T1000 (cell line): ENCODE results near the gene ZNF117.
"Not testable (repeated sequence)": the region's sequence is repeated elsewhere in the genome, so short reads cannot be mapped to it uniquely, and the experiment has no call there.

Experiments used
- DNase-seq: peaks from one replicate; lab custom pipeline; 2025; ENCODE audit warnings: mixed read lengths; lab: John Stamatoyannopoulos, UW

Gene ZNF117

DNA sequence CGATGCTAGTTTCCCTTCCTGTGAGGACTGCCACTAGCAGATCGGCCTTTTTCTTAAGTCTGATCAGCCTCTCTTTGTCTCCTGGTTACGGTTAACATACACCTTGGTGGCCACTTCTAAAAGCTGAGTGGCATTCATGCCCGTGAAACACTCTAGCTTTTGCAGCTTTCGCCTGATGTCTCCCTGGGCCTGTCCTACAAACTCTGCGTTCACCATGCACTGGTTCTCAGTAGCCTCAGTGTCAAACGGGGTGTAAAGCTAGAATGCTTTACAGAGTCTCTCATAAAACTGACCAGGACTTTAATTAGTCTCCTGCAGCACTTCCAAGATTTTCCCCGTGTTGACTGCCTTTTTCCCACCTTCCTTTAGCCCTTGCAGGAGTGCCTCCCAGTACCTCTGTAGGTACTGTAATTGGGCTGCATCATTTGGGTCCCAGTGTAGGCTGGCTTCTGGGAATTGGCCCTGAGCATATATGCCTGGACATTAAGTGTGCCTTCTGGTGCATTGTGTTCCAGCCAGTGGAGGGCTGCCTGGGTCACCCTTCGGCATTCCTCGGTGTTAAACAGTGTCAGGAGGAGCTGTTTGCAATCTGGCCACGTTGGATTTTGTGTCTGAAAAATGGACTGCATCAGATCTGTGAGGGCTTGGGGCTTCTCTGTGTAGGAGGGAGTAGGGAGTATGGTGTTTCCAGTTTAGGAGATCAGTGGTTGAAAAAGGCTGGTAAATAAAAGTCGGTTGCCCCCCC, 6.5 kb upstream of the ZNF117 start:
- DNase-seq, result no peak

DNA sequence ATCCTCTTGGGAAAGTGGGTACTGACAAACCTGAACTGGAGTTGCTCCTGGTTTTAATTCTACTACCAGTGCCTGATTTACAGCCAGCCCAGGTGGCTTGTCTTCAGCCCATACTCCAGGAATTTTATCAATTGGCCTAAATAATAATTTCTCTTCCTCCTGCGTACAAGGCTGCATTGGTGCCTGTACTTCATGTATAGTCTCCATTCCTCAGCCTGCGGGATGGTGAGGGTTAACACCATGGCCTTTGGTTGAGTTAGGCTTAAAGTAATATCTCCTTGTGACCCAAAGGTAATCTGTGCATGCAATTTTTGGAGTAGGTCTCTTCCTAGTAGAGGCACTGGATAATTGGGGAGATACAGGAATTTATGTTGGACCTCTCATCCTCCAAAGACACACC, 5.5 kb upstream of the ZNF117 start:
- DNase-seq, result no peak

DNA sequence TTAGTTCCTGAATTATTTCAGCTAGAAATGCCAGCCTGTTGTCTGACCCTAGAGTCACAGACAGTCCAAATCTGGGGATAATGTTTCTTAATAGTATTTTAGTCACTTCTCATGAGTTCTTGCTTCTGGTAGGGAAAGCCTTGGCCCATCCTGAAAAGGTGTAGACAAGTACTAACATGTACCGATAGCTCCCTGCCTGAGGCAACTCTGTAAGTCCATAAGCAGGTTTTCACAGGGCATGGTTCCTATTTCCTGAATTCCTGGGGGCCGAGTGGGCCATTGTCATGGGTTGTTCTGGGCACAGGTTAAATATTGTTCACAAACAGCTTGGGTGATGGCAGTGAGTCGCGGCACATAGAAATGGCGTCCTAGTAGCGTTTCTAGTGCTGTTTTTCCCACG, 3.1 kb upstream of the ZNF117 start:
- no peak for DNase-seq

DNA sequence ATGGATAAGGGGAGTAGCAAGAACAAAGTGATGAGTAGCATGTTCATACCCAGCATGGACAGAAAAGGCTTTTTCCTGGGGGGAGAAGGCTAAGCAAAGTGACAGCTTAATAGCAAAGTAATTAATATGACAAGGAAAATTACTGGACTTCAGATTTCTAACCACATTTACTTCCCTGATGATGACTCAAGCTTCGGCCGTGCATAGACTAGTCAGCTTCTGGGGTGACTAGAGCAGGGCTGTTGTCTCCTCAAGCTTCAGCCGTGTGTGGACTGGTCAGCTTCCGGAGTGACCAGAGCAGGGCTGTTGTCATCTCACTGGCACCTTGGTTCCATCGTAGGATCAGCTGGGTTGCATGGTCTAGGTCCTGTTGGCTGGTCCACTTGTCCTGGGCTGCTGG, 2.1 kb upstream of the ZNF117 start:
- no peak for DNase-seq

DNA sequence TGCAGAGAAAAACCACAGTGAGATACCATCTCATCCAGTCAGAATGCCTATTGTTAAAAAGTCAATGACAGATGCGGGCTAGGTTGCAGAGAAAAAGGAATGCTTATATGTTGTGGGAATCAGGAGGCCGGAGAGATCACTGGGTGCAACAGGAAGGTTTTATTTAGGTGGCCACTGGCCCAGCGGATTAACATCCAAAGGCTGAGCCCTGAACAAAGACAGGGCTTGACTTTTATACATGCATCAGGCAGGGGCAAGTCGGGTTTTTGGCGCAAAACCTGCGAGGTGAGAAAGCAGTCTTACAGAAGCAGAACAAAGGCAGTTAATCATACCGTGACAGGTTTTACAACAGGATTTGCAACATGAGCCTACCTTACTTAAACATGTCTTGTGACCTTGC, 620 bp downstream of the ZNF117 start:
- DNase-seq, result no peak

DNA sequence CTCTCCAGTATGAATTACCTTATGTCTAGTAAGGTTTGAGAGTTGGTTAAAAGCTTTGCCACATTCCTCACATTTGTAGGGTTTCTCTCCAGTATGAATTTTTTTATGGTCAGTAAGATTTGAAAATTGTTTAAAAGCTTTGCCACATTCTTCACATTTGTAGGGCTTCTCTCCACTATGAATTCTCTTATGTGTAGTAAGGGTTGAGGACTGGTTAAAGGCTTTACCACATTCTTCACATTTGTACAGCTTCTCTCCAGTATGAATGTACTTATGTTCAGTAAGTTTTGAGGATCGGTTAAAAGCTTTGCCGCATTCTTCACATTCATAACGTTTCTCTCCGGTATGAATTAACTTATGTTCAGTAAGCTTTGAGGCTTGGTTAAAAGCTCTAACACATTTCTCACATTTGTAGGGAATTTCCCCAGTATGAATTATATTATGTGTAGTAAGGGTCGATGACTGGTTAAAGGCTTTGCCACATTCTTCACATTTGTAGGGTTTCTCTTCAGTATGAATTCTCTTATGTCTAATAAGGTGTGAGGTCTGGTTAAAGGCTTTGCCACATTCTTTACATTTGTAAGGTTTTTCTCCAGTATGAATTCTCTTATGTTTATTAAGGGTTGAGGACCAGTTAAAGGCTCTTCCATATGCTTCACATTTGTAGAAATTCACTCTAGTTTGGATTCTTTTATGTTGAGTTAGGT, 12.2 kb downstream of the ZNF117 start:
- DNase-seq, result no peak

DNA sequence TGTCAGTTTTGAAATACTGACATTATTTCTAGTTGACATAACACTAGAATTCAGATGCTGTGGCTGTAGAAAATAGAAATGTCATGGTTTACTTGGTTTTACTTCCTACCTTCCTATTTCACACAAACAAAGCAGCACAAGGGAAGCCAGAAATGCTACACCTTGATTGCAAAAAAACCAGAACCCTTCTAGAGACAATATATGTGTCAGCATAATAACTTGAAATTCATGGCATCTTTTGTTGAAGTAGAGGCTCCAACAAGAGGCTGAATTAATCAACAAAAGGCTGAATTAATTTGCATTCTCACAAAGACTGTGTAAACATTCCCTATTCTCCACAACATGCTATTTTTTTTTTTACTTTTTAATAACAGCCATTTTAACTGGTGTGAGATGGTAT, 25.2 kb downstream of the ZNF117 start:
- no peak for DNase-seq

DNA sequence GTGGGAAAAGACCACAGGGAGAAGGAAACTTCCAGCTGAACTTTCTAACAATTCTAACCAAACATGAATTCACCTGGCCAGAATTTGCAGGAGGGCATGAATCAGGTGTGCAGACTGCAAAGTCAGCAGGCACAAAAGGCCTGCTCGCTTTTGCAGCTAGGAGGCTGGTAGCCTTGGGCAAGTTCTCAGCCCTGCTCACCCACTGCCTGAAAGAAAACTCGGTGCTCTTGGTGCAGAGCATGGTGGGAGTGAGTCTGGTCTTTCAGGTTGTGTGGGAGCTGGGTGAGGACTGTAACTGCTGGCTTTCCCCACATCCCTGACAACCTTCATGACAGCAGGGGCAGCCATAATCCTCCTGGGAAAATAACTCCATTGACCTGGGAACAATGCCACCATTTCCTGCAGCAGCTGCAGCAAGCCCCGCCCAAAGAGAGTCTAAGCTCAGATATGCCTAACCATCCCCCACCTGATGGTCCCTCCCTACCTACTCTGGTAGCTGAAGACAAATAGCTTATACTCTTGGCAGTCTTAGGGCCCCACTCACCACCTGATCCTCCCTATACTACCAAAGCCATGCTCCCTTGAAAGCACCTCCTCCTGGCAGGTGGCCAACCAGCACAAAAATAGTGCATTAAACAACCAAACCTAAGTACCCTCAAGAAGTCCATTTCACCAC, 31.6 kb downstream of the ZNF117 start:
- DNase-seq, result no peak

DNA sequence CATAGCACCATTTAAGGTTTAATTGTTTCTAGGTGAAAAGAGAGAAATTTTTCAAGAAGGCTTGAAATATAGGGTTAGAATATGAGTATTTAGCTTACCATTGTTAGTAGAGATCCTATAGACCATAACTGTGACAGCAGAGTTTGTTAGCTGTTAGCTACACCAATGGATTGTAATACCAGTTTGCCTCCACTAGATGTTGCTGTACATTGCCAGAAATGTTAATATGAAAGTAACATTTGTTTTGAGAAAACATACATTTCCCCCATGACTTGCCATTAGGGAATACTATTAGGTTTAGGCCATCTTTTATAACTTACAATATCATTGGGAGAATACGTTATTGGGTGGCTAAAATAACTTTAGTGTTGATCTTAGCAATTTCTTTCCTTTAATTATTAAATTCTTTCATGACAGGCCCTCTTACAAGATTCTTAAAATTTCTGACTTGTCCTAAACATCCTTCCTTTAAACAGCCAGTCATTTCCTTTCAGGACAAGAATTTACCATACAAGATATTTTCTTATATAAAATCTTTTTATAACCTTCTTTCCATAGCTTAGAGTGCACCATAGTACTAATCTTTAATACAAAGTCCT, 39.5 kb downstream of the ZNF117 start:
- no peak for DNase-seq

DNA sequence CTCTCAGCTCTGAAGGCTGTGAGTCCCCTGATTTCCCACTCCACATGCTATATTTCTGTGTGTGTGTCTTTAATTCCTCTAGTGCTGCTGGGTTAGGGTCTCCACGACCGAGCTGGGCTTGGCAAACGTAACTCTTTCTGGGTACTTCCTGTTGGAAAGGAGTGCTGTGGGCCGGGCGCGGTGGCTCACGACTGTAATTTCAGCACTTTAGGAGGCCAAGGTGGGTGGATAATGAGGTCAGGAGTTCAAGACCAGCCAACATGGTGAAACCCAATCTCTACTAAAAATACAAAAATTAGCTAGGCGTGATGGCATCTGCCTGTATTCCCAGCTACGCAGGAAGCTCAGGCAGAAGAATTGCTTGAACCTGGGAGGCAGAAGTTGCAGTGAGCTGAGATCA, 40.2 kb downstream of the ZNF117 start:
- not testable (repeated sequence) for DNase-seq

DNA sequence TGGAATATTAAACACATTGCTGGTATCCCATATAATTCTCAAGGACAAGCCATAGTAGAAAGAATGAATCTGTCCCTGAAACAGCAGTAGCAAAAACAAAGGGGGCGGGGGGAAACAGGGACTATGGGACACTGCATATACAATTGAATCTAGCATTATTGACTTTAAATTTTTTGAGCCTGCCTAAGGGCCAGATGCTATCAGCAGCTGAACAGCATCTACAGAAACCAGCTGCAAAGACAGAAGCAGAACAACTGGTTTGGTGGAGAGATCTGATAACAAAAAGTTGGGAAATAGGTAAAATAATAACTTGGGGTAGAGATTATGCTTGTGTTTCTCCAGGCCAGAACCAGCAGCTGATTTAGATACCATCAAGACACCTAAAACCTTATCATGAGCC, 42.1 kb downstream of the ZNF117 start:
- not testable (repeated sequence) for DNase-seq

DNA sequence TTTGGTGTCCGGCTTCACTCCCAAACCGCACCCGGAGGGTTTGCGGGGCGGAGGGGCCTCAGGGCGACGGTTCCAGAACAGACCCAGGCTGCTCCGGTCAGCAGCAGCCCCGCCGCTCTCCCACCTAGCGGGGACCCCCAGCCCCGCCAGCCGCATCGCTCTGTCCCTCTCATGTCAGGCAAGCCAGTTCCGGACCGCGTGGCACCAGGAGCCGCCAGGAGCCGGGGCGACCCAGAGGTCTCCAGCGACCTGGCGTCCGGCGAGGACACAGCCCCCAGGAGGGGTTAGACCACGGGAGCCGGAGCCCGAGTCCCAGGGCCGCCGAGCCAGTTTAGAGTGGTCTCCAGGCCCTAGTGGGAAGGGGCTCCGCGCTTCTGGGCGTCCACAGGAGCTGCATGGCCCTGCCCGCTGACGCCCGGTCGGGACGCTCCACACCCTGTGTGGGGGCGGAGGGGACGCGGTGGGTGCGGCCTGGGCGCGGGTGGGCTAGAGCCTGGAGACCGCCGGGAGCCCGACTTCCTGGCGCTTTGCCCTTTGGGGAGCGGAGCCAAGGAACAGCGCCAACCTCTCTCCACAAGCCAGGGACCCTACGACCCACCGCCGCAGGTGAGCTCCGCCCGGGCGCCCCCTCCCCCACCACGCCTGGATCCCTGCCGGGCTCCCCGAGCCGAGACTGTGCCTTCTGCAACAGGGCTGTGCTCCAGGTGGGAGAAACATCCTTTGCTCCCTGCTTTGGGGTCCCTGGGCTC, 43.4 kb downstream of the ZNF117 start:
- DNase-seq, result no peak

DNA sequence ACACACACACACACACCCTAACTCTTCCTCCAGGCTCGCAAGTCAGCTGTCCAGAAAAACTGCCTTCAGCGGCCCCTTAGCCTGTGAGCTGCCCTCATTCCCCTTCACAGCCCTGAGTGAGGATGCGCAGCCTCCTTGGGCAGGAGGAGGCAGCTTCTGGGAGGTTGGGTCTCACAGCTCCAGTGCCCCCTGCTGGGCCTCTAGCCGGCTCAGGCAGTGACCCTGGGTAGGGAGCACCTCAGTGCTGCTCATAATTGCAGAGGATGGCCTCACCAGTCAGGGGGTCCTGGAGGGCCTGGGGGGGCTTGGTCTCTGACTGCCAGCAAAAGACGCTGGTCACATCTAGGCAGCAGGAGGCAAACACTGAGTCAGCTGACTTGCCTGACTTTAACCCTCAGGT, 44.1 kb downstream of the ZNF117 start:
- no peak for DNase-seq

DNA sequence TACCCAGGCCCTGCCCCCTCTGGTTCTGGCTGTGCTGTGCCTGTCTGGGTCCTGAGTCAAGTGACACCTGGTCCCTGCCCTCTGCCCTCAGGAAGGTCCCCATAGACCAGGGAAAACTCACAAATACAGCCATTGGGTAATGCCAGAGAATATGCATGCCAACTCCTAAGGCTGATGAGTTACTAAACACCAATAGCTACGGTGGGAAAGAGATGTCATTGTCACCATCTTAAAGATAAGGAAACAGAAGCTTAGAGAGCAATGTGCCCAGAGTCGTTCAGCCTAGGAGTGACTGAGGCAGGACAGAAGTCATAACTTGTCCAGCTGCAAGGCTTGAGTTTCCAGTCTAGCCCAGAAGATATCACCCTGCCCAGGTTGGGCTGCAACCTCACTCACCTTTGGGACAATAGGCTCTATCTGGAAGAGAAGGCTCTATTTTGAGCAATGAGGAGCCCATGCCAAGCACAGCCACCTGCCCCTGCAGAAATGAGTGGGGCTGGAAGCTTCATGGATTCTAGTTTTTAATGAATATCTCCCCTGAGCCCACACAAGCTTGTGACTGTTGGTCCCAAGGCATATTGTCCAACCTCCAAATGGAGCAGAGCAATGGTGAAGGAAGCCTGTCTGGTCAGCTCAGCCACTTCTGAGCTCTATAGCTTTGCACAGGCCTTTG, 45.2 kb downstream of the ZNF117 start:
- no peak for DNase-seq

DNA sequence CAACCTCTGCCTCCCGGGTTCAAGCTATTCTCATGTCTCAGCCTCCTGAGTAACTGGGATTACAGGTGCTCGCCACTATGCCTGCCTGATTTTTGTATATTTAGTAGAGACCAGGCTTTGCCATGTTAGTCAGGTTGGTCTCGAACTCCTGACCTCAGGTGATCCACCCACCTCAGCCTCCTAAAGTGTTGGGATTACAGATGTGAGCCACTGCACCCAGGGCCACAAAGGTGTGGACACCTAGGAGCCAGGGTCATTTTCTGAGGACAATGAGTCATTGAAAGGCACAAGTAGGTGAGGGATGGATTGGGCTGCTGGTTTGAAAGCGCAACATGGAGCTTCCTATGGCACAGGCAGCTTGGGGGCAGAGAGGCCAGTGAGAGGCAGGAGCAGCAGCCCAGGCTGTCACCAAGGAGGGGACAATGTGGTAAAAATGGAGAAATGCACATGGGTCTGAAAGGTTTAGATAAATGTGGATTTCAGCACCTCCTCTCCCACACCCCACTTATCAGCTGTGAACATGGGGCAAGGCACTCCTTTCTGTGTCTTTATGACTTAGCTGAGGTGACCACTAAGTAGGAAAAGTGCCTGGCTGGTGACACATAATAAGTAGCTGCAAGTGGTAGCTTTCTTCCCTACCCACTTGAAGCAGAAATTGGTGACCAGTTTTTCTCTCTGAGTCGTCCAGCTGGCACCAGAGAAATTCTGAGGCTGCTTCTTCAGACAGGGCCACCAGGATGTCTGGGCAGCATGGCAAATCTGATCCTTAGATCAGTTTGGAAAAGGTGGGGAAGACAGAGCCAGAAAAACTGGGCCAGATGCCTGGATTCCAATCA, 46.0 kb downstream of the ZNF117 start:
- DNase-seq, result not testable (repeated sequence)

DNA sequence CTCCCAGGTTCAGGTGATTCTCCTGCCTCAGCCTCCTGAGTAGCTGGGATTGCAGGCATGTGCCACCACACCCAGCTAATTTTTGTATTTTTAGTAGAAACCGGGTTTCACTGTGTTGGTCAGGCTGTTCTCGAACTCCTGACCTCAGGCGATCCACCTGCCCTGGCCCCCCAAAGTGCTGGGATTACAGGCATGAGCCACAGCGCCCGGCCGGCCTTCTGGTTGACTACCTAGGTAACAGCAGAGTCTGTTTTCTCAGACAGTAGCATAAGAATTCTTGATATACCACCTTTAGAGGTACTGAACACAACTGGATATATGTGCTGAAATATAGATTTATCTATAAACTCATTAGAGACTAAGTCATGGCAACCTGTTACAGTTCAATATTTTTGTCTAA, 50.8 kb downstream of the ZNF117 start:
- not testable (repeated sequence) for DNase-seq

DNA sequence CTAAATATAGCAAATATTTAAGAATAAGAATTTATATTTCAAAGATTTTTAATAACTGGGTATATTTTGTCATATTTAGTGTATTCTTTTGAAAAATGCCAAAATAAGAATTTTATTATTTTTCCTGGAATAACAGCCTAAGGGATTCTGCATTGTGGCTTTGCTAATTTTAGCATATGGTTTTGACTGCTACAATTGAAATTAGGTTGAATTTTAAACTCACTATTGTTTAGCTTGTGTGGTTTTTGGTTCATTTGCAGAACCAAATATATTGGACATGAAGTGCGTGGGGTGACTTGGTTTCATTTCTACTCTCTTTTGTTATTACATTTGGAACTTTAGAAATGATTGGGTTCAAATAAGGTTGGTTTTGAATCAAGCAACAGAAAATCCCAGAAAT, 52.3 kb downstream of the ZNF117 start:
- DNase-seq, result no peak

DNA sequence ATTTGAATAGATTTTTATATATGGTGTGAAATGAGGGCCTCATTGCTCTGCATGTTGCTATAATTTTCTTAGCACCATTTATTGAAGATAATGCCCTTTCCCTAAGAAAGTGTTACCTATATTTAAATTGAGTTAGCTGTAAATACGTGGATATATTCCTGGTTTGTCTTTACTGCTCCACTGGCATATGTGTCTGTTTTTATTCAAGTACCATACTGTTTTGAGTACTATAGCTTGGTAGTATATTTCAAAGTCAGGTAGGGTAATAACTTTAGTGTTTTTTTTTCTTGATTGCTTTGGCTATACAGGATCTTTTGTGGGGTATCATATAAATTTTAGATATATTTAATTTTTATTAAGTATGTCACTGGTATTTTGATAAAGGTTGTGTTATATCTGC, 56.4 kb downstream of the ZNF117 start:
- DNase-seq, result no peak

DNA sequence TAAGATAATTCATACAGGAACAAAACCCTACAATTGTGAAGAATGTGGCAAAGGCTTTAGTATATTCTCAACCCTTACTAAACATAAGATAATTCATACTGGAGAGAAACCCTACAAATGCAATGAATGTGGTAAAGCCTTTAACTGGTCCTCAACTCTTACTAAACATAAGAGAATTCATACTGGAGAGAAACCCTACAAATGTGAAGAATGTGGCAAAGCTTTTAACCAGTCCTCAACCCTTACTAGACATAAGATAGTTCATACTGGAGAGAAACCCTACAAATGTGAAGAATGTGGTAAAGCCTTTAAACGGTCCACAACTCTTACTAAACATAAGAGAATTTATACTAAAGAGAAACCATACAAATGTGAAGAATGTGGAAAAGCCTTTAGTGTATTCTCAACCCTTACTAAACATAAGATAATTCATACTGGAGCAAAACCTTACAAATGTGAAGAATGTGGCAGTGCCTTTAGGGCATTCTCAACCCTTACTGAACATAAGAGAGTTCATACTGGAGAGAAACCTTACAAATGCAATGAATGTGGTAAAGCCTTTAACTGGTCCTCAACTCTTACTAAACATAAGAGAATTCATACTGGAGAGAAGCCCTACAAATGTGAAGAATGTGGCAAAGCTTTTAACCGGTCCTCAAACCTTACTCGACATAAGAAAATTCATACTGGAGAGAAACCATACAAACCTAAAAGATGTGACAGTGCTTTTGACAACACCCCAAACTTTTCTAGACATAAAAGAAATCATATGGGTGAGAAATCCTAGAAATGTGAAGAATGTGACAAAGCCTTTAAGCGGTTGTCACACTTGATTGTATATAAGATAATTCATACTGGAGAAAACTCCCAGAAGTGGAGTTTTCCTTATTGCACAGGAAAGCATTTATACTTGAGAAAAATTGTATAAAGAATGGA, 62.3 kb downstream of the ZNF117 start:
- not testable (repeated sequence) for DNase-seq
